CD4-positive, CD25-positive, alpha-beta regulatory T cell (primary cell): ENCODE data around the gene TXLNA. TPM values are rescaled to one million over a fixed set of nuclear protein-coding genes. Genes with fewer than 3 reads are reported as not detected.

Source experiments
- ATAC-seq, 2 donors: fragments of 150-1000 bp; cut with Tn5 transposase; one replicate each; pipeline ENCODE4 v1.10.0; 2021; ENCODE audit warnings: low read depth in 2 of 2, moderate number of reproducible peaks in 2 of 2, moderate library complexity in 1 of 2
- DNase-seq, 3 donors: peaks; one replicate each; pipeline versions ENCODE4 v3.0.0 to v3.0.0-alpha.2; 2012 to 2022; ENCODE audit warnings: mixed read lengths in 1 of 3
- H3K27ac ChIP-seq: one replicate; pipeline ENCODE4 v1.7.0; 2013; ENCODE audit warnings: mild to moderate bottlenecking, low read length; ENCODE audit not compliant: insufficient read depth, poor library complexity, severe bottlenecking
- H3K27me3 ChIP-seq: one replicate; pipeline ENCODE4 v1.7.0; 2013; ENCODE audit warnings: low read length; ENCODE audit not compliant: control insufficient read depth, insufficient read depth
- H3K36me3 ChIP-seq: one replicate; pipeline ENCODE4 v1.7.0; 2013; ENCODE audit warnings: mild to moderate bottlenecking, low read length, moderate library complexity; ENCODE audit not compliant: control insufficient read depth, insufficient read depth
- H3K4me1 ChIP-seq: 2 replicates; pipeline ENCODE4 v1.7.0; 2013; ENCODE audit warnings: mild to moderate bottlenecking, low read length; ENCODE audit not compliant: insufficient read depth, control insufficient read depth, poor library complexity, severe bottlenecking
- H3K4me3 ChIP-seq: one replicate; pipeline ENCODE4 v1.7.0; 2013; ENCODE audit warnings: low read depth, mild to moderate bottlenecking, low read length, moderate library complexity
- H3K9me3 ChIP-seq, 2 experiments: 1 replicate in 1 of 2; 2 replicates in 1 of 2; pipeline ENCODE4 v1.7.0; 2013; ENCODE audit warnings: low read length in 2 of 2, mild to moderate bottlenecking in 1 of 2, moderate library complexity in 1 of 2; ENCODE audit not compliant: control insufficient read depth in 2 of 2
- H3K27ac Mint-ChIP-seq, 3 donors: one replicate each; pipeline ENCODE4 v1.8.0; 2020 to 2022; ENCODE audit warnings: mild to moderate bottlenecking in 3 of 3, mixed read lengths in 3 of 3, moderate library complexity in 2 of 3
- H3K27me3 Mint-ChIP-seq: one replicate; pipeline ENCODE4 v1.8.0; 2022; ENCODE audit warnings: mild to moderate bottlenecking, mixed read lengths
- H3K36me3 Mint-ChIP-seq: one replicate; pipeline ENCODE4 v1.8.0; 2020; ENCODE audit warnings: mixed read lengths
- H3K4me1 Mint-ChIP-seq, 4 donors: one replicate each; pipeline ENCODE4 v1.8.0; 2020 to 2022; ENCODE audit warnings: mixed read lengths in 4 of 4, mild to moderate bottlenecking in 1 of 4
- H3K4me3 Mint-ChIP-seq, 4 donors: one replicate each; pipeline ENCODE4 v1.8.0; 2020 to 2022; ENCODE audit warnings: mild to moderate bottlenecking in 4 of 4, mixed read lengths in 4 of 4, moderate library complexity in 3 of 4
- H3K9me3 Mint-ChIP-seq, 7 donors: one replicate each; pipeline ENCODE4 v1.8.0; 2020 to 2022; ENCODE audit warnings: mixed read lengths in 7 of 7, mild to moderate bottlenecking in 3 of 7, moderate library complexity in 2 of 7
- polyA plus RNA-seq, 4 donors: library from polyadenylated mRNA; unstranded; fragments of 300-500 nt; fragmentation: Illumina TruSeq; gene quantifications; one replicate each; pipeline ENCODE4 v1.2.3, GENCODE V29; 2021
- total RNA-seq: library from RNA; stranded (reverse); gene quantifications from one replicate; pipeline ENCODE4 v1.2.3, GENCODE V29; 2022

The TXLNA gene
- total and polyA plus RNA-seq, 5 donors from 2014 or later: 22.4 to 30.9 (median 25.0) TPM

- no peaks in the 10 kb centered on the region for H3K9me3 Mint-ChIP-seq
- peak overlapping the region; percentile 93 to 95 (median 94) for H3K4me3 Mint-ChIP-seq
- Histone ChIP-seq H3K9me3 (no peaks in the 10 kb centered on the region), H3K27me3 (no peaks in the 10 kb centered on the region), H3K27ac (peak overlapping the region; percentile 94), H3K36me3 (peaks cover 3% of the 10 kb centered on the region), H3K4me1 (peaks cover 49% of the 10 kb centered on the region), H3K4me3 (peak overlapping the region; percentile 91)
- peaks cover 5 to 60% (median 46%) of the 10 kb centered on the region in 4 donors for H3K4me1 Mint-ChIP-seq
- peak overlapping the region; percentile 91 to 95 (median 94) for H3K27ac Mint-ChIP-seq
- H3K27me3 Mint-ChIP-seq: no peaks in the 10 kb centered on the region
- ATAC-seq (peak; percentile 52 to 60), DNase-seq (peak; percentile 69 to 87 (median 72))
- peaks cover 5% of the 10 kb centered on the region for H3K36me3 Mint-ChIP-seq
Measured at GRCh38 chr1:32201011-32201855, 21.8 kb downstream of the TXLNA start.

GRCh38 chr1:32204943-32205361 lies 25.5 kb downstream of the TXLNA start:
- no peaks in the 10 kb centered on the region for H3K36me3 Mint-ChIP-seq
- peaks cover 0 to 47% (median 27%) of the 10 kb centered on the region in 4 donors for H3K4me1 Mint-ChIP-seq
- no peaks in the 10 kb centered on the region for H3K27me3 Mint-ChIP-seq
- Histone ChIP-seq H3K9me3 (no peaks in the 10 kb centered on the region), H3K27me3 (no peaks in the 10 kb centered on the region), H3K27ac (peak overlapping the region; percentile 60), H3K4me1 (peaks cover 43% of the 10 kb centered on the region), H3K36me3 (no peaks in the 10 kb centered on the region), H3K4me3 (no peak overlapping the region)
- H3K4me3 Mint-ChIP-seq: peak overlapping the region; percentile 65 to 96 (median 93)
- ATAC-seq (no peak), DNase-seq (no peak)
- H3K9me3 Mint-ChIP-seq: no peaks in the 10 kb centered on the region
- H3K27ac Mint-ChIP-seq: peak overlapping the region in 2 of 3 donors; percentile 92

- Mint-ChIP-seq H3K4me1 (peaks cover 0 to 42% (median 23%) of the 10 kb centered on the region in 4 donors), H3K27me3 (no peaks in the 10 kb centered on the region), H3K4me3 (peak within 1 kb of the TSS; percentile 86 to 96 (median 93)), H3K27ac (peak within 1 kb of the TSS; percentile 75 to 92 (median 92)), H3K36me3 (no peaks in the 10 kb centered on the region), H3K9me3 (no peaks in the 10 kb centered on the region)
- peak; percentile 83 to 87 (median 84) for DNase-seq
- peak; percentile 66 to 67 for ATAC-seq
- peaks cover 37% of the 10 kb centered on the region for H3K4me1 ChIP-seq
- no peaks in the 10 kb centered on the region for H3K9me3 ChIP-seq
- H3K4me3 ChIP-seq: peak within 1 kb of the TSS; percentile 65
- no peaks in the 10 kb centered on the region for H3K36me3 ChIP-seq
- H3K27ac ChIP-seq: peak within 1 kb of the TSS; percentile 60
- no peaks in the 10 kb centered on the region for H3K27me3 ChIP-seq
Measured at GRCh38 chr1:32205401-32206370, 26.2 kb downstream of the TXLNA start, which contains the start of gene IQCC. Gene IQCC, plus strand, starts transcription at chr1:32205671. Its CDS starts 11 bp downstream, at chr1:32205682.

- Histone ChIP-seq H3K4me1 (peaks cover 18% of the 10 kb centered on the region), H3K4me3 (no peak overlapping the region), H3K27ac (no peak overlapping the region), H3K9me3 (no peaks in the 10 kb centered on the region), H3K27me3 (no peaks in the 10 kb centered on the region), H3K36me3 (no peaks in the 10 kb centered on the region)
- no peaks in the 10 kb centered on the region for H3K36me3 Mint-ChIP-seq
- no peaks in the 10 kb centered on the region for H3K27me3 Mint-ChIP-seq
- ATAC-seq: no peak
- H3K9me3 Mint-ChIP-seq: no peaks in the 10 kb centered on the region
- peaks cover 0 to 24% (median 7%) of the 10 kb centered on the region in 4 donors for H3K4me1 Mint-ChIP-seq
- peak overlapping the region in 2 of 4 donors; percentile 21 to 47 for H3K4me3 Mint-ChIP-seq
- no peak for DNase-seq
- no peak overlapping the region for H3K27ac Mint-ChIP-seq
Measured at GRCh38 chr1:32208469-32208868, 29.0 kb downstream of the TXLNA start.

GRCh38 chr1:32208891-32209328 lies 29.4 kb downstream of the TXLNA start, which contains the start of gene DCDC2B:
Gene DCDC2B, plus strand, starts transcription at chr1:32209089. Its CDS starts 5 bp downstream, at chr1:32209094.
- Mint-ChIP-seq H3K36me3 (no peaks in the 10 kb centered on the region), H3K27me3 (no peaks in the 10 kb centered on the region), H3K4me1 (peaks cover 0 to 22% (median 7%) of the 10 kb centered on the region in 4 donors), H3K9me3 (no peaks in the 10 kb centered on the region), H3K27ac (no peak within 1 kb of the TSS), H3K4me3 (peak within 1 kb of the TSS in 3 of 4 donors; percentile 21 to 63 (median 63))
- Histone ChIP-seq H3K27ac (no peak within 1 kb of the TSS), H3K4me3 (no peak within 1 kb of the TSS), H3K36me3 (no peaks in the 10 kb centered on the region), H3K27me3 (no peaks in the 10 kb centered on the region), H3K9me3 (no peaks in the 10 kb centered on the region), H3K4me1 (peaks cover 18% of the 10 kb centered on the region)
- DNase-seq (no peak), ATAC-seq (no peak)

GRCh38 chr1:32215629-32216480 lies 36.4 kb downstream of the TXLNA start:
- H3K27ac ChIP-seq: no peak overlapping the region
- Mint-ChIP-seq H3K4me1 (peaks cover 5 to 33% (median 13%) of the 10 kb centered on the region in 4 donors), H3K36me3 (peaks cover 14% of the 10 kb centered on the region), H3K27me3 (no peaks in the 10 kb centered on the region), H3K9me3 (no peaks in the 10 kb centered on the region), H3K4me3 (peak overlapping the region in 2 of 4 donors; percentile 21 to 82), H3K27ac (peak overlapping the region in 2 of 3 donors; percentile 43 to 73)
- DNase-seq: peak; percentile 32 to 67 (median 53)
- no peak overlapping the region for H3K4me3 ChIP-seq
- ATAC-seq: peak; percentile 75 to 79
- H3K27me3 ChIP-seq: no peaks in the 10 kb centered on the region
- H3K36me3 ChIP-seq: peaks cover 20% of the 10 kb centered on the region
- peaks cover 18% of the 10 kb centered on the region for H3K4me1 ChIP-seq
- H3K9me3 ChIP-seq: no peaks in the 10 kb centered on the region
